Inferior parietal cortex (tissue), 1 donor: ENCODE results near the gene CDC27.
"Not testable (repeated sequence)": the region's sequence is repeated elsewhere in the genome, so short reads cannot be mapped to it uniquely, and the experiment has no call there.

ENCODE experiments used
- DNase-seq: peaks from one replicate; pipeline ENCODE4 v3.0.0-alpha.2; 2016; ENCODE audit errors: extremely low spot score

Gene CDC27

GRCh38 chr17:47071171-47071570 lies 117.9 kb downstream of the CDC27 start:
- not testable (repeated sequence) for DNase-seq

- not testable (repeated sequence) for DNase-seq
These were observed 118.8 kb downstream of the CDC27 start for GRCh38 chr17:47070266-47070665.
